Activated CD8-positive, alpha-beta memory T cell treated with anti-CD3 and anti-CD28 coated beads for 1 hour (primary cell): ENCODE results near the gene DIDO1.

Source experiments
- DNase-seq, 2 donors: peaks; one replicate each; pipeline ENCODE4 v3.0.0-alpha.2; 2020; ENCODE audit warnings: low read depth in 1 of 2; ENCODE audit errors: extremely low read depth in 1 of 2

DIDO1 gene

DNA sequence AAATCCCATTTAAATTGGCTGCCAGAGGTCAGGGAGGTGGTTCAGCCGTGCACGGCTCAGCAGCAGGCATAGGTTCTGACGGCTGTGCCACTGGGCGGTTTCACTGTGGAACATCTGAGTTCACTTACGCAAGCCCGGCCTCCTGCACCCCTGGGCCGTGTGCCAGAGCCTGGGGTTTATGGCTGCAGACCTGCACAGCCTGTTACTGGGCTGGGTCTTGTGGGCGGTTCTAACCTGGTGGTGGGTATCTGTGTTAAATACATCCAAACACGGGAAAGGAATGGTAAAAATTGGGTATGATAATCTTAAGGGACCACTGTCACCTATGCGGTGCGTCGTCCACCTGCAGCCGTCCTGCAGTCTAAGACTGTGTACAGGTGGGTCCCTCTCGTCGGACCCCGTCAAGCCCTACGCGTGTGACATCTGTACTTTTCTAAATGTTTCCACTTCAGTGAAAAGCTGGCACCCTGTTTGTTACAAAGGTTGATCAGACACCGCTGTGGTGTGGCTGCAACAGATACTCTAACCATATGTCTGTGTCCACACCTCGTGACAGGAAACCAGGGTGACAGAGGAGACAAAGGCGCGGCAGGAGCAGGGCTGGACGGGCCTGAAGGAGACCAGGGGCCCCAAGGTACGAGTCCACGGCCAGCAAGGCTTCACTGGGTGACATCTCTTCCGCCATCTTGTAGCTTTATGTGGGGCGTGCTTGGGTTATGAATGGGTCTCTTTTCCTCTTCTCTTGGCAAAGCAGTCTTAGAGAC lies 88.0 kb downstream of the DIDO1 start:
- DNase-seq = no peak

DNA sequence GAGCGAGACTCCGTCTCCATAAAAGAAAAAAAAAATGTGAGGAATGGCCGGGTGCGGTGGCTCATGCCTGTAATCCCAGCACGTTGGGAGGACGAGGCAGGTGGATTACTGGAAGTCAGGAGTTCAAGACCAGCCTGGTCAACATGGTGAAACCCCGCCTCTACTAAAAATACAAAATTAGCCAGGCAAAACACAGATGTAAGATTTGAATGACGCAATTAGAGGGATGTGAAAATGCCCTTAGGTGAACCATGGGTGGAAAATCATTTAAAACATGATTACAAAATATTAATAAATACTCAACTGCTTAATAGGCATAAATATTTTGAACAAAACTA lies 88.5 kb downstream of the DIDO1 start:
- no peak for DNase-seq

DNA sequence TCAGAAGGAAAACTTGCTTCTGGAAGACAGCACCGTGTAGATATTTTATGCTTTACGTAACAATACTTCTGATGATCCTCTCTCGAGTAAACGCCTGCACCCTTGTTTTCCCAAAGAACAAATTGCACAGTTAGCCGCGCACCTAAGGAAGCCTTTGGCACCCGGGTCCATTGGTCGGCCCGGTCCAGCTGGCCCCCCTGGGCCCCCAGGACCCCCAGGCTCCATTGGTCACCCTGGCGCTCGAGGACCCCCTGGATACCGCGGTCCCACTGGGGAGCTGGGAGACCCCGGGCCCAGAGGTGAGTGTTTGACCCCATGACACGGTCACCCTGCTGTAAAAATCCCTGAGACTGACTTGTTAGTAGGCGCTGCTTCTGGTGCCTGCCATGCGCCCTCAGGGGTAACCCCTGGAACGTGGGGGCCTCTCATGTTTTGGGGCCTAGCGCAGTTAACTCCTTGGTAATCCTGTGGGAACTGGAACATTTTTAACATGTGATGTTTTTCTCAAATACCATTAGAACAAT lies 89.3 kb downstream of the DIDO1 start:
- no peak for DNase-seq

DNA sequence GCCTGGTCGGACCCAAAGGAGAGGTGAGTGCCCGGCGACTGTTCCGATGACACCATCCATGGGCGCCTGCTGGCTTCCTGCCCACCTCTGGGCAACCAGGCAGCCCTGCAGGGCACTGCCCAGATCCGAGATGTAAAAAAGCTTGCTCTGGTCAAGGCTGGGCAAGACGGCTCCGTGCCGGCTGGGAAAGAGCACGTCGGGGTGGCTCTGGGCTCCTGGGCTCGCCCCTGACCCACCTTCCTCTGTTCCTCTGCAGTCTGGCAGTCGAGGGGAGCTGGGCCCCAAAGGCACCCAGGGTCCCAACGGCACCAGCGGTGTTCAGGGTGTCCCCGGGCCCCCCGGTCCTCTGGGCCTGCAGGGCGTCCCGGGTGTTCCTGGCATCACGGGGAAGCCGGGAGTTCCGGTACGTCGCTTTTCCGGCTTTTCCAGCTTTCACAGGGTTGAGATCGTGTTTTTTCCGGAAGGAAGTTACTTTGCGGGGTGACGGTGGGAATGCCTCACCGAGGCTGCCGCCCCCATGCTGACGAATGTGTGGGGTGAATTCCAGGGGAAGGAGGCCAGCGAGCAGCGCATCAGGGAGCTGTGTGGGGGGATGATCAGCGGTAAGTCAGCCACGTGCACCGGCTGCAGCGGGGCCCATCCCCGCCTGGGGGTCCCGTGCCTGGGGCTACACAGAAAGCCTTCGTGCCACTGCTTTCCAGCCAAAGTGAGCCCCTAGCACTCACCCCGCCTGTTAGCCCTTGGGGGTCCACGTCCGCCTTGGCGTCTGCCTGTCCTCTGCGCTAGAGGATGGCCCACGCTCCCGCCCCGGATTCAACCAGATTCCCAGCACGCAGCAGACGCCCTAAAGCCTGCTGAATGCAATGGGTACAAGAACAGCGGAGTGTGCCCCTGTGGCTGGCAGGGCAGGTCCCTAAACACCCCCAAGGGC lies 90.1 kb downstream of the DIDO1 start:
- no peak for DNase-seq

DNA sequence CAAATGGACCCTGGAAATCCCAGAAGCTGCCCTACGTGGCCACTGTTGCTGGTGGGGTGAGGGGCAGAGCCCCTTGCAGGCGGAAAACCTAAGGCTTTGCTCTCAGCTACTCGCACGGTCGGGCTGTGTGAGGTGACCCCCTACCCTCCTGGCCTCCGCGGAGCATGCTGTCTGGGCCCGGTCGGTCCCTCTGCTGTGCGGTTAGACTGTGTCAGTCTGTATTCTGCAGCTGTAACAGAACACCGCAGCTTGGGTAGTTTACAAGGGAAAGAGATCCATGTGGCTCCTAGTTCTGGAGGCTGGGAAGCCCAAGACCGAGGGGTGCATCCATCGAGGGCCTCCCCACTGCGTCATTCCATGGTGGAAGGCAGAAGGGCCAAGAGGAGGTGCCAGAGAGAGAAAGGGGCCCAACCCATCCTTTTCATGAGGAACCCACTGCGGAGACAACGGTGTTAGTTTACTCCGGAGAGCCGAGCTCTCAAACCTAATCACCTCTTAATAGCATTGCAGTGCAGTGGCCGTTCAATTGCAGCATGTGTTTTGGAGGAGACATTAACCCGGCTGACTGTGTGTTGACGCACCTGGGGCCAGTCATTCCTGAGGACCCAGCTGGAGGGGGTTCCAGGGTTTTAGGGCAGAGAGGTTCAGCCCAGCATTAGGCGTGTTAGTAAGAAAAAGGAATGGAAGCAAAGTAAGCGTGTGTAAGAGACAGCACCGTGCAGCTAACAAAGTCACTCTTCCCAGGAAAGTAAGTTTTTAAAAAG lies 91.2 kb downstream of the DIDO1 start:
- no peak for DNase-seq

DNA sequence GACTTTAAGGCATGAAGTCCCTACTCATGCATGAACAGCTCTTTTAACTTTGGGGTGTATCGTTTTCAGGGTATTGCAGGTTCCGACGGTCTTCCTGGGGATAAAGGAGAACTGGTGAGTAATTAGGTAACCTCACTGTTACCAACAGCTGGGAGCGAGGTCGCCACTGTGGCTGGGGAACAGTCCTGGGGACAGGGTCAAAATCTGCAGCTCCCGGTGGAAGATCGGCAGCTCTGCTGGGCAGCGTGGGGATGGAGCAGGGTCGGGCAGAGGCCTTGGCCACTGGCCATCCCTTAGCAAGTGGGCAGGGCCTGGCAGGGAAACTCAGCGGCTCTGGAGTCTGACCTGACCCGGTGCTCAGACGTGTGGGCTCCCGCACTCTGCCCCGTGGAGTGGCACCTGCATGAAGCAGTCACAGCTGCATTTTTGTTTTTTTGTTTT lies 93.3 kb downstream of the DIDO1 start:
- no peak for DNase-seq

DNA sequence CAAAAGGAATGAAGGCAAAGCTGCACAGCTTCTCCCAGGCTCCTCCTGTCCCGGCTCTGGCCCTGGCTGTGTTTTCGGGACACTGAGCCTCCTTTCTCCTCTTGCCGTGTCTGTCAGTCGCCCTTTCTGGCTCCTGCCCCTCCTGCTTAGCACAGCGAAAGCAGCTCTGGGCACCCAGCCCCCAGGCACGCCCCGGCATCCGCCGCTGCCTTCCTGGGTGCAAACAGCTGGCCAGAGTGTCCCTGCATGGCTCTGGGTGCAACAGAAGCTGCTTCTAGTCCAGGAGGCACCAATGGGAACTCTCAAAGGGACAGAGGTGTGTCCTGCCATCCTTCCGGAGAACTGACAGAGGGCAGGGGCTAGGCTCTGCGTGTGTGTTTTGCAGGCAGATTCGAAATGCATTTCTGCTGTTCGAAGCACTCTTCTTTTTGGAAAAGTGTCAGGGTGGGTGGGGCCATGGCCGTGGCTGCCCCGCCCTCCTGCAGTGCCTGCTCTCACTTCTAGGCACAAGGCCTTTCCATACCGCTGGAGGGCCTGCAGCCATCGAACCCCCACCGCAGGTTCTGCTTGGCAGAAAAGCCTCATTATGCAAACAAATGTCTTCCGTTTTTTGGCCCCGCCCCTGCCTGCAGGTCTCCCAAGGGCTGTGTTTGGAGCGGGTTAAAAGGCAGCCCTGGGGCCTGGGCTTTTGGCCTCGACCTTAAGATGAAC lies 93.9 kb downstream of the DIDO1 start:
- no peak for DNase-seq

DNA sequence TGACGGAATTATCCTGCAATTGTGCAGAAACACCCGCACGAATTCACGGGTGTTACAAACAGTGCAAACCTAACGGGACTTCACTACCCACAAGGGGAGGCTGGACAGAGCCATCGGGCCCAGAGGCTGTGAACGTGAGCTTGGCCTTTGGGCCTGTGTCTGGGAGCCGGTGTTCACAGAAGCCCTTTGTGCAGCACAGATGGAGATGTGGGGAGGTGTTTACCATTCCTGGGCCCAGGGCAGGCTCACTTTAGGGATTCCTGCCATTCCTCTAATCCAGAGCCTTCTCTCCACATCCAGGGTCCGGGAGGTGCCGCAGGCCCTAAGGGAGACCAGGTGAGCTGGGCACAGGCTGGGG lies 94.5 kb downstream of the DIDO1 start:
- no peak for DNase-seq

DNA sequence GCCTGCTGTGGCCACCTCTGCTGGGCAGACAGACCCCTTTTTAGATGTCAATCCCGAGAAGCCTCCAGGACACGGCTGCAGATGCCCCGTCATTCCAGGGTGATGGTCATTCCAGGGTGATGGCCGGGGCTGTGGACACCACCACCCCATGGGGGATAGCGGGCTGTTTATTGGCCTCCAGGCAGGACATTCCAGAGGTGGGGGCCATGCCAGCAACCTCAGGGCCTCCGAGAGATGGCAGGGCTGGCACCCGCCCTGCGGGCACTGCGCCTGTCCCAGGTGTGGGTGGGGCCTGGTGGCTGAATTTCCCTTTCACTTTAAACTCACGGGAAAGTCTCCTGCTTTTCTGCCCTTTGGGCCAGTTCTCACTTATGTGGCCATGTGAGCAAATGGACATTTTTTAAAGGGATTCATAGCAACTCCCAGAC lies 94.9 kb downstream of the DIDO1 start:
- no peak for DNase-seq

DNA sequence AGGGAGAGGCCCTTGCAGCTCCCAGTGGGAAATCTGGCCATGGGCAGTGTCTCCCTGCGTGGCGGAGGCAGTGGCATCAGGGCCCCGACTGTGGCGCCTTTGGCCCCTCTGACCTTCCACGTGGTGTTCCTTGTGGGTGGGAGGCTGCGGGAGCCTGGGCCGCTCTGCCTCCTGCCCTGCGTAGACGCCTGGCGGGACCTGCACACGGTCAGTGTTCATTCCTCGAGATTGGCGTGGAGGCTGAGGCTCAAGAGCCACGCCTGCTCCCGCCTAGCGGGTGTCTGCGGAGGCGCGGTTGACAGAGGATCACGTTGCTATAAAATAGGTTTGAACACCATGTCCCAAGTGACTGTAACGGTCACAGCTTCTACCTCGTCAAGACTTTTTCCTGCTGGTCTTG lies 95.5 kb downstream of the DIDO1 start:
- DNase-seq = no peak

DNA sequence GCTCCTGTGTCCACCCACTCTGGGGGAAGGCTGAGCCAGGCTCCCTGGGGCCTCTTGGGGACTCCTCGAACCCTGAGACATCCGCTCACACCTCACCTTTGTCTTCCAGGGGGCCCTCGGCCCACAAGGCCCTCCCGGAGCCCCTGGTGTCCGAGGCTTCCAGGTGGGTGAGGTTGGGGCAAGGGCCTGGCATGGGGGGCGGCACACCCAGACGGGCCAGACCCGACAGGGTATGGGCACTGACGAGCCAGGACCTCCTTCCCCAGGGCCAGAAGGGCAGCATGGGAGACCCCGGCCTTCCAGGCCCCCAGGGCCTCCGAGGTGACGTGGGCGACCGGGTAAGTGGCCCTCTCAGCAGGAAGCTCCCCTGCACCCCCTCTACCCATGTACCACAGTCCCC lies 96.1 kb downstream of the DIDO1 start:
- no peak for DNase-seq

DNA sequence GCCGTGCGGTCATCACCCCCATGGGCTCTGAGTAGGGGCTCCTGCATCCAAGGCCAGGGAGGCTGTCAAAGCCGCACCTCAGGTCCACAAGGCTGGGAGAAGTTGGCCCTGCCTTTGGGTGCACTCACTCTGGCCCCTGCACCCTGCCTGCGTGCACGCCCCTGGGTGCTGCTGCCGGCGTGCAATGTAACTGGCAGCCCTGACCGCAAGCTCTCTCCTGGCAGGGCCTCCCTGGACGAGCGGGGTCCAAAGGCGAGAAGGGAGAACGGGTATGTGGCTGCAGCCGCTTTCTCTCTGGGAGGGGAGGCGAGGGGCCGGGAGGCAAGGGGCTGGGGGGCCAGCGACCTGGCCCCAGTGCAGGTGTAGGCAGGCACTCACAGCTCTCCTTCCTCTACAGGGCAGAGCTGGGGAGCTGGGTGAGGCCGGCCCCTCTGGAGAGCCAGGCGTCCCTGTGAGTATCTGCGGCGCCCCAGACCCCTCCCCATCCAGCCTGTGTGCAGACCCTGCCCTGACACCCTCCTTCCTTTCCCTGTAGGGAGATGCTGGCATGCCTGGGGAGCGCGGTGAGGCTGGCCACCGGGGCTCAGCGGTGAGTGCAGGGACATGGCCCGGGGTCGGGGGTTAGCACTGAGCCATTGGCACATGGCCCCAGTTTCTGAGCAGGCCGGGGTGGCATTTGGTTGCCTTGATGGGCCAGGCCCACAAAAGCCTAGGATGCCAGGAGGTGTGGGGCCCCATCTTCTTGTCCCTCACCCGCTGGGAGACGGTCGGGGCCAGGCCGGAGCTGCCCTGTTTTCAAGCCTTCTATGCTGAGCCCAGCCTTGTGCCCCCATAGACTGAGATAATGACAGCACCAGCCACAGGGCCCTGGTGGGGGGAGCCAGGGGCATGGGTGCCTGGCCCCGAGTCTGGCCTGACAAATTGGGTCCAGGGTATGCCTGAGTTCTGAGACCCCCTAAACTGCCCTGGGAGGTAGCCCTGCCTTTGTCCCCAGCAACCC lies 96.8 kb downstream of the DIDO1 start:
- no peak for DNase-seq

DNA sequence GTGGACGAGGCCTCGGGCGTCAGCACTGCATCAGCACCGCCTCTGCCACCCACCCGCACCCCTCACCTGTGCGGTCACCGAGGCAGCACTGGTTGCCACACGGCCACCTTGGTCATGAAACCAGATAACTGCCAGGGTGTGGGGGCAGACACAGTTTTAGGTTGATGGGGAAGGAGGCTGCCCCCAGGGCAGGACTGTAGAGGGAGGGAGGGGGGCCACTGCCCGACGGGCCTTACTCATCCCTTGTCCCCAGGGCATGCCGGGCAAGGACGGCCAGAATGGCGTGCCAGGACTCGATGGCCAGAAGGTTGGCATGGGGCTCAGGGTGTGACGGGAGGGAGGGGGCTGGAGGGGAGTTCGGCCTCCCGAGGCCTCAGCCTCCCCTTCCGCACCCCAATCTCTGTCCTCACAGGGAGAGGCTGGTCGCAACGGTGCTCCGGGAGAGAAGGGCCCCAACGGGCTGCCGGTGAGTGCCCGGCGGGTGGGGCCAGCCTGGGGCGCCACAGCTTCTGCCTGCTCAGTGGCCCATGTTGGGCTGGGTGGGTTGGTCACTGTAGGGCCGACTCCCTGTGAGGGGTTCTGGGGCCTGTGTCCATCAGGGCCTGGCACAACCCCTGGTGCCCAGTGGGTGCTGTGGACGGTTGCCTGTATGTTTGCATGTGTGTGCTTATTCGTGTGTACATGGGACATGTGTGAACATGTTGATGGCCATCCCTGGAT lies 97.6 kb downstream of the DIDO1 start:
- DNase-seq = no peak

DNA sequence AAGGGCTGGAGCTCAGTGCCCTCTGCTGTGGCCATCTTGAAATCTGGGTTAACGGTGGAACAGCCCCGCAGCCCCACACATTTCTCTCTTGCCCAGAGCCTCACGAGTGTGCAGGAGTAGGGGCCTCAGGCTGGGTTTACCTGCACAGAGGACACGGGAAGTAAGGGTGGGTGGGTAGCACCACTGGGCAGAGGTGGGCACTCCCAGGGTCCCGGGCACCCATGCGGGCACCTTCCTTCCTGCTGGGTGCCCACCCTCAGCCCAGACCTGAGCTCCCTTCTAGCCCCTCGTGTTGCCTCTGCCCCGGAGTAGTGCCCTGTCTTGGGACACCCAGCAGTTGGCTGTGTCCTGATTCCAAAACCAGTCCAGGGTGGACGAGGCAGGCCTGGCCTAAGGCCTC lies 98.3 kb downstream of the DIDO1 start:
- no peak for DNase-seq
